Calu3 (cell line): Measurements from ENCODE around the gene SKAP1. TPM values are rescaled to one million over a fixed set of nuclear protein-coding genes. Genes with fewer than 3 reads are reported as not detected.

Experiments
- BruUV-seq: library from RNA; stranded (reverse); fragments of 400-500 nt; replicated peaks from 2 replicates; lab custom pipeline; 2021; lab: Mats Ljungman, UMichigan
- CTCF ChIA-PET: fragments of 300-600 bp; sonication (Branson Sonifier 250); formaldehyde crosslinking; loops from one replicate; lab custom pipeline; 2022; ENCODE audit warnings: antibody characterized with exemption; lab: Charles Lee
- DNase-seq: peaks from one replicate; pipeline ENCODE4 v3.0.0; 2022
- H3K27ac Mint-ChIP-seq: one replicate; pipeline ENCODE4 v1.8.0; 2022; ENCODE audit warnings: mixed read lengths; ENCODE audit not compliant: unreplicated experiment
- H3K27me3 Mint-ChIP-seq: one replicate; pipeline ENCODE4 v1.8.0; 2022; ENCODE audit warnings: mixed read lengths; ENCODE audit not compliant: unreplicated experiment
- H3K36me3 Mint-ChIP-seq: one replicate; pipeline ENCODE4 v1.8.0; 2022; ENCODE audit warnings: mild to moderate bottlenecking, moderate library complexity, mixed read lengths; ENCODE audit not compliant: insufficient read depth, unreplicated experiment
- H3K4me1 Mint-ChIP-seq: one replicate; pipeline ENCODE4 v1.8.0; 2022; ENCODE audit warnings: mild to moderate bottlenecking, low read depth, mixed read lengths; ENCODE audit not compliant: unreplicated experiment
- H3K4me3 Mint-ChIP-seq: one replicate; pipeline ENCODE4 v1.8.0; 2022; ENCODE audit warnings: mild to moderate bottlenecking, low read depth, moderate library complexity, mixed read lengths; ENCODE audit not compliant: unreplicated experiment
- H3K9me3 Mint-ChIP-seq: one replicate; pipeline ENCODE4 v1.8.0; 2022; ENCODE audit warnings: low read depth, mixed read lengths; ENCODE audit not compliant: unreplicated experiment
- intact Hi-C: fragments of 100-400 bp; cut with micrococcal nuclease; formaldehyde crosslinking; loops from one replicate; pipeline ENCODE4 v1.10.0; 2022; ENCODE audit not compliant: unreplicated experiment
- total RNA-seq: library from RNA; stranded (reverse); gene quantifications from 2 replicates; pipeline ENCODE4 v1.2.3, GENCODE V29; 2022
- TF ChIP-seq, protein P1 (sequence below): fragments of 200-600 bp; IDR thresholded peaks from one replicate; pipeline ENCODE4 v1.8.0; 2022; ENCODE audit warnings: antibody characterized with exemption; ENCODE audit not compliant: unreplicated experiment

Gene SKAP1
- total RNA-seq, 1 experiment from 2014 or later = 4.4 TPM

DNA sequence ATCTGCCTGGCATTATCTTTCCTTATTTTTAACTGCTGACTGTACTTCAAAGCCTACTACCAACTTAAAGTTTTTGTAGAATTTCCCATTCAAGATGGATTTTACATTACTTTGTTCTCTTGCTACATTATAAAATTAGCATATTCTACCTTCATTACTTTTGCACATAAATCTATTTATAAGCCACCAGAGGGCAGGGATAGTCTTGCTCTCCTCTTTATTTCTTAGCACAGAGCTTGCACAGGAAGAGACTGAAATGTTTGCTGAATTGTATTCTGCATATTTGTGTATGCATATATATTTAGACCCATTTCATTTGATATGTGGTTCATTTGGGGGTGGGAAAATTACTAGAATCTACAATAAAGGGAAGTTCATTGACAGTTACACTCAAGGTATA is 108.0 kb downstream of the SKAP1 start:
- H3K9me3 Mint-ChIP-seq = no peaks in the 10 kb centered on the region
- no peaks in the 10 kb centered on the region for H3K4me1 Mint-ChIP-seq
- no peak overlapping the region for H3K27ac Mint-ChIP-seq
- BruUV-seq = no TSS peak
- intact Hi-C loops = no loop called here
- DNase-seq = no peak
- no peaks in the 10 kb centered on the region for H3K36me3 Mint-ChIP-seq
- TF ChIP-seq, protein P1, sequence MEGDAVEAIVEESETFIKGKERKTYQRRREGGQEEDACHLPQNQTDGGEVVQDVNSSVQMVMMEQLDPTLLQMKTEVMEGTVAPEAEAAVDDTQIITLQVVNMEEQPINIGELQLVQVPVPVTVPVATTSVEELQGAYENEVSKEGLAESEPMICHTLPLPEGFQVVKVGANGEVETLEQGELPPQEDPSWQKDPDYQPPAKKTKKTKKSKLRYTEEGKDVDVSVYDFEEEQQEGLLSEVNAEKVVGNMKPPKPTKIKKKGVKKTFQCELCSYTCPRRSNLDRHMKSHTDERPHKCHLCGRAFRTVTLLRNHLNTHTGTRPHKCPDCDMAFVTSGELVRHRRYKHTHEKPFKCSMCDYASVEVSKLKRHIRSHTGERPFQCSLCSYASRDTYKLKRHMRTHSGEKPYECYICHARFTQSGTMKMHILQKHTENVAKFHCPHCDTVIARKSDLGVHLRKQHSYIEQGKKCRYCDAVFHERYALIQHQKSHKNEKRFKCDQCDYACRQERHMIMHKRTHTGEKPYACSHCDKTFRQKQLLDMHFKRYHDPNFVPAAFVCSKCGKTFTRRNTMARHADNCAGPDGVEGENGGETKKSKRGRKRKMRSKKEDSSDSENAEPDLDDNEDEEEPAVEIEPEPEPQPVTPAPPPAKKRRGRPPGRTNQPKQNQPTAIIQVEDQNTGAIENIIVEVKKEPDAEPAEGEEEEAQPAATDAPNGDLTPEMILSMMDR = no peak
- CTCF ChIA-PET = interaction anchor here (0.8 to 2.6 kb wide), 5 partner anchors 12 to 271 kb away, joined by 3 to 10 read pairs (median 3); no protein-coding TSS in a partner anchor
- H3K27me3 Mint-ChIP-seq = no peaks in the 10 kb centered on the region
- H3K4me3 Mint-ChIP-seq = no peak overlapping the region

DNA sequence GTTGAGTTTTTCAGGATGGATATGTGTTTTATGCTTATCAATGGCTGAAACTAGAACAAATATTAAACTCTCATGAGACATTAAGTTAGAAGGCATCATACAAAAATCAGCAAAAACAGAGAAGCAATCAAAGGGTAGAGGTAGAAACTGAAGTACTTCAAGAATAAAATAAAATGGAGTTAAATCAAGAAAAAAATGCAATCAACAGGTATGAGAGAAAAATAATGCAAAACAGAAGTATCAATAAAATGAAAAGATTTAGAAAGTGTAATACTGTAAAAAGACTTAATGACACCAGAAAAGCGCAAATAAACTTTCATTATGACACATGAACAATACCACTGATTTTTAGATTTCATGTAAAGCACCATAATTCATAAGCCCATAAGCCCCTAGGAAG is 112.3 kb downstream of the SKAP1 start:
- H3K9me3 Mint-ChIP-seq = no peaks in the 10 kb centered on the region
- H3K27ac Mint-ChIP-seq = no peak overlapping the region
- TF ChIP-seq, protein P1 = no peak
- no TSS peak for BruUV-seq
- H3K27me3 Mint-ChIP-seq = no peaks in the 10 kb centered on the region
- intact Hi-C loops = no loop called here
- no peak overlapping the region for H3K4me3 Mint-ChIP-seq
- H3K4me1 Mint-ChIP-seq = peaks cover 10% of the 10 kb centered on the region
- CTCF ChIA-PET = no interaction called here
- H3K36me3 Mint-ChIP-seq = no peaks in the 10 kb centered on the region
- no peak for DNase-seq

GRCh38 chr17:48314716-48315115 is 115.3 kb downstream of the SKAP1 start:
- DNase-seq = no peak
- TF ChIP-seq, protein P1 = no peak
- Mint-ChIP-seq H3K4me1 (peaks cover 22% of the 10 kb centered on the region), H3K36me3 (no peaks in the 10 kb centered on the region), H3K27me3 (no peaks in the 10 kb centered on the region), H3K9me3 (no peaks in the 10 kb centered on the region), H3K27ac (no peak overlapping the region), H3K4me3 (no peak overlapping the region)
- no TSS peak for BruUV-seq
- CTCF ChIA-PET = no interaction called here
- intact Hi-C loops = no loop called here

DNA sequence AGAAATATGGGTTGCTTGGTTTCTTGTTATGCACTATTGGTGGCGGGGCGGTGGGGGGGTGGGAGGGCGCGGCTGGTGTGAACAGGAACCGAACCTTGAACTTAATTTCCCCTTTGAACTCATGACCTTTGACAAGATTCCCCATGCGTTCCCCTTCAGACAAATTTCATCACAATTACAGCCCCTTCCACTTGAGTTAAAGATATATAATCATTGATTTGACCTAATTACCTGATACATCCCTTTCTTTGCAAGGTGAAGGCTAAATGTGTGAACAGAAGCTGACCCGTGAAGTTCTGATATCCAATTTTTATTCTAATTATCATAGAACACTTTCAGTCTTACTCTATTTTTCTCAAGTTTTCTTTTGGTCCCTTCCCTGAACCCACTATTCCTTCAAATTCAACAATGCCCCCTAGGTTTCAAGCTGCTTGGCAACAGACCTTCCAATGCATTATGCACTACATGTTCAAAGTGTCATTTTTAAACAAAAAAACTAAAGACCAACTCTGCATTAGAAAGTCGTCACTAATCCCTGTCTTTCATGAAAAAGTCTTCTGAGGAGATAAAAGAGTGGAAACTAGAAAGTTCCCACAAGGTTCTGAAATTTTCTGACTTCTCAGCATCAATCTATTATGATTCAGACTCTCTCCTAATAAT is 116.8 kb downstream of the SKAP1 start:
- Mint-ChIP-seq H3K9me3 (no peaks in the 10 kb centered on the region), H3K4me3 (no peak overlapping the region), H3K27me3 (no peaks in the 10 kb centered on the region), H3K4me1 (peaks cover 23% of the 10 kb centered on the region), H3K27ac (no peak overlapping the region), H3K36me3 (no peaks in the 10 kb centered on the region)
- intact Hi-C loops = no loop called here
- TF ChIP-seq, protein P1 = no peak
- CTCF ChIA-PET = interaction anchor here (1.4 kb wide), 1 partner anchor 49 kb away, joined by 4 read pairs; no protein-coding TSS in a partner anchor
- BruUV-seq = no TSS peak
- DNase-seq = no peak
